Activated T-cell treated with anti-CD3 and anti-CD28 coated beads, Interleukin-2, amount 50 U/mL, for 24 hours (primary cell): ENCODE measurements around the gene CD86.
A peak's percentile ranks its signal among the peaks of the same experiment; 100 is the strongest.

Experiments
- DNase-seq: peaks from one replicate; pipeline ENCODE4 v3.0.0-alpha.2; 2020
- H3K27ac Mint-ChIP-seq: 2 replicates; pipeline ENCODE4 v1.8.0; 2020; ENCODE audit warnings: mild to moderate bottlenecking, mixed read lengths
- H3K27me3 Mint-ChIP-seq: 2 replicates; pipeline ENCODE4 v1.8.0; 2020; ENCODE audit warnings: mixed read lengths
- H3K36me3 Mint-ChIP-seq: 2 replicates; pipeline ENCODE4 v1.8.0; 2020; ENCODE audit warnings: low read depth, mixed read lengths
- H3K4me1 Mint-ChIP-seq: 2 replicates; pipeline ENCODE4 v1.8.0; 2020; ENCODE audit warnings: low read depth, mixed read lengths
- H3K4me3 Mint-ChIP-seq: 2 replicates; pipeline ENCODE4 v1.8.0; 2020; ENCODE audit warnings: mild to moderate bottlenecking, moderate library complexity, mixed read lengths
- H3K9me3 Mint-ChIP-seq: 2 replicates; pipeline ENCODE4 v1.8.0; 2020; ENCODE audit warnings: mixed read lengths

CD86 gene

GRCh38 chr3:122076491-122077292 lies 21.5 kb downstream of the CD86 start:
- H3K27ac Mint-ChIP-seq = no peak overlapping the region
- peaks cover 24% of the 10 kb centered on the region for H3K4me1 Mint-ChIP-seq
- no peak overlapping the region for H3K4me3 Mint-ChIP-seq
- no peak for DNase-seq
- H3K36me3 Mint-ChIP-seq = no peaks in the 10 kb centered on the region
- peaks cover 47% of the 10 kb centered on the region for H3K27me3 Mint-ChIP-seq
- no peaks in the 10 kb centered on the region for H3K9me3 Mint-ChIP-seq

- Mint-ChIP-seq H3K4me3 (no peak overlapping the region), H3K9me3 (no peaks in the 10 kb centered on the region), H3K27ac (peak overlapping the region; percentile 1), H3K36me3 (no peaks in the 10 kb centered on the region), H3K4me1 (peaks cover 30% of the 10 kb centered on the region), H3K27me3 (peaks cover 47% of the 10 kb centered on the region)
- no peak for DNase-seq
Observed at GRCh38 chr3:122077293-122078234, 22.4 kb downstream of the CD86 start.

GRCh38 chr3:122078235-122078935 lies 23.2 kb downstream of the CD86 start:
- Mint-ChIP-seq H3K27me3 (peaks cover 44% of the 10 kb centered on the region), H3K27ac (no peak overlapping the region), H3K36me3 (no peaks in the 10 kb centered on the region), H3K4me3 (no peak overlapping the region), H3K9me3 (no peaks in the 10 kb centered on the region), H3K4me1 (peaks cover 30% of the 10 kb centered on the region)
- DNase-seq = no peak

GRCh38 chr3:122079524-122080206 lies 24.5 kb downstream of the CD86 start:
- H3K4me3 Mint-ChIP-seq = no peak overlapping the region

GRCh38 chr3:122080207-122080587 lies 25.0 kb downstream of the CD86 start:
- H3K27ac Mint-ChIP-seq = no peak overlapping the region
- H3K4me1 Mint-ChIP-seq = peaks cover 25% of the 10 kb centered on the region
- H3K4me3 Mint-ChIP-seq = no peak overlapping the region

More at GRCh38 chr3:122079524-122080206, 24.5 kb downstream of the CD86 start:
- DNase-seq = no peak
- Mint-ChIP-seq H3K9me3 (no peaks in the 10 kb centered on the region), H3K27ac (no peak overlapping the region), H3K4me1 (peaks cover 28% of the 10 kb centered on the region), H3K27me3 (peaks cover 35% of the 10 kb centered on the region), H3K36me3 (no peaks in the 10 kb centered on the region)

GRCh38 chr3:122081543-122082247 lies 26.5 kb downstream of the CD86 start:
- no peak for DNase-seq
- H3K27me3 Mint-ChIP-seq = peaks cover 26% of the 10 kb centered on the region
- H3K9me3 Mint-ChIP-seq = no peaks in the 10 kb centered on the region
- H3K27ac Mint-ChIP-seq = no peak overlapping the region
- H3K4me1 Mint-ChIP-seq = peaks cover 22% of the 10 kb centered on the region
- H3K36me3 Mint-ChIP-seq = no peaks in the 10 kb centered on the region
- no peak overlapping the region for H3K4me3 Mint-ChIP-seq

More at GRCh38 chr3:122080207-122080587, 25.0 kb downstream of the CD86 start:
- Mint-ChIP-seq H3K27me3 (peaks cover 33% of the 10 kb centered on the region), H3K9me3 (no peaks in the 10 kb centered on the region), H3K36me3 (no peaks in the 10 kb centered on the region)
- no peak for DNase-seq

GRCh38 chr3:122082357-122082756 lies 27.2 kb downstream of the CD86 start:
- no peak for DNase-seq
- H3K36me3 Mint-ChIP-seq = no peaks in the 10 kb centered on the region
- H3K4me1 Mint-ChIP-seq = peaks cover 16% of the 10 kb centered on the region
- no peaks in the 10 kb centered on the region for H3K9me3 Mint-ChIP-seq
- peaks cover 19% of the 10 kb centered on the region for H3K27me3 Mint-ChIP-seq
- H3K27ac Mint-ChIP-seq = no peak overlapping the region
- no peak overlapping the region for H3K4me3 Mint-ChIP-seq

GRCh38 chr3:122084799-122085198 lies 29.6 kb downstream of the CD86 start:
- DNase-seq = no peak
- Mint-ChIP-seq H3K36me3 (no peaks in the 10 kb centered on the region), H3K27me3 (peaks cover under 1% of the 10 kb centered on the region), H3K4me3 (no peak overlapping the region), H3K4me1 (peaks cover 10% of the 10 kb centered on the region), H3K27ac (no peak overlapping the region), H3K9me3 (no peaks in the 10 kb centered on the region)

- peaks cover 10% of the 10 kb centered on the region for H3K4me1 Mint-ChIP-seq
- H3K27ac Mint-ChIP-seq = no peak overlapping the region
- H3K27me3 Mint-ChIP-seq = no peaks in the 10 kb centered on the region
- DNase-seq = no peak
- H3K36me3 Mint-ChIP-seq = no peaks in the 10 kb centered on the region
- H3K4me3 Mint-ChIP-seq = no peak overlapping the region
- H3K9me3 Mint-ChIP-seq = no peaks in the 10 kb centered on the region
Observed at GRCh38 chr3:122085673-122086072, 30.5 kb downstream of the CD86 start.

GRCh38 chr3:122088531-122088930 lies 33.4 kb downstream of the CD86 start:
- Mint-ChIP-seq H3K36me3 (no peaks in the 10 kb centered on the region), H3K27ac (no peak overlapping the region), H3K4me1 (peaks cover 17% of the 10 kb centered on the region), H3K9me3 (no peaks in the 10 kb centered on the region), H3K27me3 (no peaks in the 10 kb centered on the region), H3K4me3 (no peak overlapping the region)
- DNase-seq = no peak

- peaks cover 3% of the 10 kb centered on the region for H3K27me3 Mint-ChIP-seq
- H3K4me1 Mint-ChIP-seq = peaks cover 30% of the 10 kb centered on the region
- peak overlapping the region; percentile 63 for H3K27ac Mint-ChIP-seq
Observed at GRCh38 chr3:122091602-122092295, 36.6 kb downstream of the CD86 start.

GRCh38 chr3:122092460-122093165 lies 37.5 kb downstream of the CD86 start:
- Mint-ChIP-seq H3K4me1 (peaks cover 30% of the 10 kb centered on the region), H3K4me3 (no peak overlapping the region)
- DNase-seq = peak; percentile 66

More at GRCh38 chr3:122091602-122092295, 36.6 kb downstream of the CD86 start:
- Mint-ChIP-seq H3K9me3 (no peaks in the 10 kb centered on the region), H3K36me3 (no peaks in the 10 kb centered on the region), H3K4me3 (no peak overlapping the region)
- no peak for DNase-seq

More at GRCh38 chr3:122092460-122093165, 37.5 kb downstream of the CD86 start:
- Mint-ChIP-seq H3K27ac (peak overlapping the region; percentile 63), H3K9me3 (no peaks in the 10 kb centered on the region), H3K36me3 (no peaks in the 10 kb centered on the region), H3K27me3 (peaks cover 3% of the 10 kb centered on the region)
